22Rv1 (cell line): ENCODE measurements around the gene NCBP2.

ENCODE experiments used
- CTCF ChIP-seq: fragments of 450-650 bp; IDR thresholded peaks from 2 replicates; pipeline ENCODE4 v1.5.1; 2017; ENCODE audit warnings: mild to moderate bottlenecking
- ZFX ChIP-seq: fragments of 450-650 bp; IDR thresholded peaks from 2 replicates; pipeline ENCODE4 v1.6.1; 2017; ENCODE audit warnings: antibody characterized with exemption, borderline replicate concordance

- no peak for TF ChIP-seq CTCF
- no peak for TF ChIP-seq ZFX
These were observed 40.9 kb upstream of the NCBP2 start for GRCh38 chr3:196983186-196983585.
